22Rv1 (cell line): ENCODE results near the gene FYN.

ENCODE experiments used
- CTCF ChIP-seq: fragments of 450-650 bp; IDR thresholded peaks from 2 replicates; pipeline ENCODE4 v1.5.1; 2017; ENCODE audit warnings: mild to moderate bottlenecking
- ZFX ChIP-seq: fragments of 450-650 bp; IDR thresholded peaks from 2 replicates; pipeline ENCODE4 v1.6.1; 2017; ENCODE audit warnings: antibody characterized with exemption, borderline replicate concordance

DNA sequence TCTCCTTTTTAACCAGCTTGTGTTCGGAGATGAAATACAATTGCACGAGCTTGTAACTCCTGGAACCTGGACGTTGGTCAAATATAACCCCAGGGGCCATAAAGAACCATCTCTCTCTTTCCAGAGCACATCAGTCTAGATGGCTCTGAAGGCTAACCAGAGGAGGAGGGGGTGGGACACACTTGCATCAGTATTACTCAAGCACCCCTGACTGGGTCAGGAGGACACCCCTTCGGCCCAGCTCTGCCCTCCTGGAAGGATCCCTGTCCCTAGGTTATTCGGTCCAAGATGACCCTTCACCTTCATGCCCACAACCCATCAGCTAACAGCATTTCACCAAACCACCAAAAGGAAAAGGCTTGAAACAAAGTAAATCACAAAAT is 67.1 kb downstream of the FYN start:
- TF ChIP-seq CTCF (no peak), ZFX (no peak)
